Measurements from ENCODE around the gene MYEOV. TPM values are rescaled to one million over a fixed set of nuclear protein-coding genes. Genes with fewer than 3 reads are reported as not detected.

Gene MYEOV
- total RNA-seq, 4 donors from 2014 or later = 5.7 to 24.6 (median 20.2) TPM

- DNase-seq = no peak
- intact Hi-C loops (cut with DNase I) = no loop called here
- H3K27ac ChIP-seq = peak overlapping the region; percentile 78 to 91 (median 80)
These were observed 19.4 kb upstream of the MYEOV start for GRCh38 chr11:69274531-69275016.

GRCh38 chr11:69275178-69275577 is 18.8 kb upstream of the MYEOV start:
- no peak for DNase-seq
- Histone ChIP-seq H3K9me3 (no peaks in the 10 kb centered on the region), H3K4me3 (no peak overlapping the region), H3K27ac (peak overlapping the region; percentile 78 to 91 (median 80)), H3K27me3 (no peaks in the 10 kb centered on the region), H3K4me1 (peaks cover 15 to 78% (median 20%) of the 10 kb centered on the region in 3 donors), H3K36me3 (no peaks in the 10 kb centered on the region)
- TF ChIP-seq POLR2A (IDR thresholded peaks at IDR 0.05) (no peak), CTCF (IDR thresholded peaks at IDR 0.05) (no peak)
- intact Hi-C loops (cut with DNase I) = no loop called here

More at GRCh38 chr11:69274531-69275016, 19.4 kb upstream of the MYEOV start:
- H3K27me3 ChIP-seq = no peaks in the 10 kb centered on the region
- H3K36me3 ChIP-seq = no peaks in the 10 kb centered on the region
- H3K4me3 ChIP-seq = no peak overlapping the region
- no peaks in the 10 kb centered on the region for H3K9me3 ChIP-seq
- TF ChIP-seq POLR2A (IDR thresholded peaks at IDR 0.05) (no peak), CTCF (IDR thresholded peaks at IDR 0.05) (peak in 1 of 6 experiments; percentile 7)
- peaks cover 15 to 72% (median 20%) of the 10 kb centered on the region in 3 donors for H3K4me1 ChIP-seq
- 17 to 46% methylated on average over 7 to 8 of the region's 8 CpGs for WGBS, 2 donors

- Histone ChIP-seq H3K4me1 (peaks cover 16 to 88% (median 27%) of the 10 kb centered on the region in 3 donors), H3K27ac (peak overlapping the region in 2 of 4 donors; percentile 80 to 91)
- TF ChIP-seq POLR2A (IDR thresholded peaks at IDR 0.05) = no peak
These were observed 17.8 kb upstream of the MYEOV start for GRCh38 chr11:69276165-69276564.

GRCh38 chr11:69277074-69277809 is 16.7 kb upstream of the MYEOV start:
- Histone ChIP-seq H3K36me3 (no peaks in the 10 kb centered on the region), H3K27ac (peak overlapping the region; percentile 56 to 91 (median 69)), H3K4me1 (peaks cover 19 to 99% (median 28%) of the 10 kb centered on the region in 3 donors), H3K27me3 (no peaks in the 10 kb centered on the region), H3K4me3 (no peak overlapping the region), H3K9me3 (peaks cover 0 to under 1% (median 0%) of the 10 kb centered on the region in 3 donors)
- no peak for DNase-seq
- TF ChIP-seq POLR2A (IDR thresholded peaks at IDR 0.05) (no peak), CTCF (IDR thresholded peaks at IDR 0.05) (no peak)
- intact Hi-C loops (cut with DNase I) = no loop called here
- 35 to 43% methylated on average over 7 to 11 of the region's 12 CpGs for WGBS, 2 donors

More at GRCh38 chr11:69276165-69276564, 17.8 kb upstream of the MYEOV start:
- Histone ChIP-seq H3K36me3 (no peaks in the 10 kb centered on the region), H3K4me3 (no peak overlapping the region), H3K27me3 (no peaks in the 10 kb centered on the region), H3K9me3 (no peaks in the 10 kb centered on the region)
- intact Hi-C loops (cut with DNase I) = no loop called here
- no peak for DNase-seq
- WGBS, 2 donors = 94 to 96% methylated on average over 3 of the region's 3 CpGs

GRCh38 chr11:69278091-69278867 is 15.7 kb upstream of the MYEOV start:
- Histone ChIP-seq H3K36me3 (no peaks in the 10 kb centered on the region), H3K4me3 (no peak overlapping the region), H3K4me1 (peaks cover 19 to 94% (median 21%) of the 10 kb centered on the region in 3 donors), H3K27ac (peak overlapping the region; percentile 56 to 91 (median 69)), H3K27me3 (no peaks in the 10 kb centered on the region), H3K9me3 (peaks cover 0 to 5% (median 0%) of the 10 kb centered on the region in 3 donors)
- 57 to 74% methylated on average over 6 to 10 of the region's 12 CpGs for WGBS, 2 donors
- no peak for DNase-seq
- TF ChIP-seq CTCF (IDR thresholded peaks at IDR 0.05) (no peak), POLR2A (IDR thresholded peaks at IDR 0.05) (no peak)
- intact Hi-C loops (cut with DNase I) = no loop called here

Measured in esophagus squamous epithelium (tissue), 5 donors.